ENCODE data around the gene OR2G2.

GRCh38 chr1:247557926-247558674 lies 30.1 kb upstream of the OR2G2 start:
- TF ChIP-seq CTCF (IDR thresholded peaks at IDR 0.05) (no peak), POLR2A (IDR thresholded peaks at IDR 0.05) (no peak)
